ENCODE data around the gene CHST12.

DNA sequence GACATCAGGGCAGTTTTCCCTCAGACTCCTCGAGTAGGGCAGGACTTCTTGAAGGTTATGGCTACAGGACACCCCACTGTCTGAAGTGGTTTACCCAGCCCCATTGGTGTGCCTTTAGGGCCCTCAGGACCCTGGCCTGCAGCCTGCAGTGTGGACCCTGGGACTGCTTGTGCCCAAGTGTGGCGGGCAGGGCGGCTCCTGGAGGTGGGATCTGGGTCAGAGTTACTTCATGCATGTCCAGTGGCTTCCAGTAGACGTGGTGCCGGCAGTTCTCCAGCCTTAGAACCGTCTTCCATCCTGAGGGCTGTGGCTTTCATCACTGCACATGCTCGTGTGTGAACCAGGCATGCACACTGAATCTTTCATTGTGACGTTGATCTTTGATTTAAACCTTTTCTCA, 32.1 kb upstream of the CHST12 start:
- TF ChIP-seq TAF1 (IDR thresholded peaks at IDR 0.05; ENCODE audit: borderline replicate concordance, low read depth, low read length): no peak
- TF ChIP-seq POLR2A (IDR thresholded peaks at IDR 0.05; ENCODE audit: low read depth, low read length): no peak

Data from GM12892 (cell line).